Suprapubic skin (tissue), 4 donors: Measurements from ENCODE around the gene BASP1. TPM values are rescaled to one million over a fixed set of nuclear protein-coding genes. Genes with fewer than 3 reads are reported as not detected.
"Not testable (repeated sequence)": the region's sequence is repeated elsewhere in the genome, so short reads cannot be mapped to it uniquely, and the experiment has no call there.

Source experiments
- DNase-seq, 2 donors: peaks; one replicate each; pipeline ENCODE4 v3.0.0-alpha.2; 2019; ENCODE audit warnings: low spot score in 2 of 2
- H3K27ac ChIP-seq: fragments of 200-600 bp; sonication (generic); one replicate; pipeline ENCODE4 v1.5.1; 2019
- H3K27me3 ChIP-seq: fragments of 200-600 bp; sonication (generic); one replicate; pipeline ENCODE4 v1.5.1; 2019
- H3K36me3 ChIP-seq: fragments of 200-600 bp; sonication (generic); one replicate; pipeline ENCODE4 v1.5.1; 2019
- H3K4me1 ChIP-seq: fragments of 200-600 bp; sonication (generic); one replicate; pipeline ENCODE4 v1.5.1; 2019
- H3K4me3 ChIP-seq: fragments of 200-600 bp; sonication (generic); one replicate; pipeline ENCODE4 v1.5.1; 2019; ENCODE audit warnings: mild to moderate bottlenecking
- H3K9me3 ChIP-seq: fragments of 200-600 bp; sonication (generic); one replicate; pipeline ENCODE4 v1.5.1; 2019
- CTCF ChIP-seq, 2 donors: fragments of 200-600 bp in 1 of 2; fragments of 450-650 bp in 1 of 2; sonication (generic) in 1 of 2; IDR thresholded peaks; one replicate each; pipeline ENCODE4 v1.5.1; 2016 to 2019; ENCODE audit warnings: antibody characterized with exemption in 2 of 2, mild to moderate bottlenecking in 1 of 2, moderate library complexity in 1 of 2
- EP300 ChIP-seq: sonication (generic); formaldehyde crosslinking; IDR thresholded peaks from one replicate; pipeline ENCODE4 v1.6.1; 2017; ENCODE audit warnings: antibody characterized with exemption
- POLR2A ChIP-seq, 2 donors: fragments of 450-650 bp; IDR thresholded peaks; one replicate each; pipeline ENCODE4 v1.6.1; 2017; ENCODE audit warnings: antibody characterized with exemption in 2 of 2, mild to moderate bottlenecking in 2 of 2, moderate library complexity in 2 of 2
- POLR2AphosphoS5 ChIP-seq, 3 donors: sonication (generic); formaldehyde crosslinking; IDR thresholded peaks; one replicate each; pipeline ENCODE4 v1.6.1; 2017; ENCODE audit warnings: antibody characterized with exemption in 3 of 3
- WGBS: methylation state at CpG from one replicate; pipeline ENCODE4 v1.1.5; 2018; 5-methylcytosine and 5-hydroxymethylcytosine counted together
- total RNA-seq, 4 donors: library from RNA; depleted of rRNA; stranded (reverse); fragments of >200 nt; gene quantifications; one replicate each; pipeline ENCODE4 v1.1.0, GENCODE V29; 2016

Gene BASP1
- total RNA-seq, 4 donors from 2014 or later: 20.7 to 31.9 (median 26.2) TPM

- 45% methylated on average over 3 of the region's 3 CpGs for WGBS
- no peak overlapping the region for H3K27ac ChIP-seq
- peaks cover 12% of the 10 kb centered on the region for H3K4me1 ChIP-seq
- TF ChIP-seq CTCF (IDR thresholded peaks at IDR 0.05) (peak in 1 of 2 donors; percentile 9), POLR2AphosphoS5 (IDR thresholded peaks at IDR 0.05) (peak in 2 of 3 donors; percentile 31 to 41), POLR2A (IDR thresholded peaks at IDR 0.05) (no peak)
- DNase-seq: no peak
- no peaks in the 10 kb centered on the region for H3K36me3 ChIP-seq
- no peaks in the 10 kb centered on the region for H3K27me3 ChIP-seq
- no peaks in the 10 kb centered on the region for H3K9me3 ChIP-seq
- no peak overlapping the region for H3K4me3 ChIP-seq
Measured at GRCh38 chr5:17249029-17249634, 31.7 kb downstream of the BASP1 start.

- peaks cover 12% of the 10 kb centered on the region for H3K4me1 ChIP-seq
- 85% methylated on average over 6 of the region's 6 CpGs for WGBS
- H3K27ac ChIP-seq, H3K9me3 ChIP-seq, H3K27me3 ChIP-seq, H3K4me3 ChIP-seq, DNase-seq, H3K36me3 ChIP-seq: not testable (repeated sequence)
Measured at GRCh38 chr5:17249841-17250240, 32.4 kb downstream of the BASP1 start.

- DNase-seq: no peak
- Histone ChIP-seq H3K27ac (no peak overlapping the region), H3K27me3 (no peaks in the 10 kb centered on the region), H3K4me3 (no peak overlapping the region), H3K4me1 (peaks cover 12% of the 10 kb centered on the region), H3K36me3 (no peaks in the 10 kb centered on the region), H3K9me3 (no peaks in the 10 kb centered on the region)
- 69% methylated on average over 1 of the region's 1 CpG for WGBS
- TF ChIP-seq POLR2AphosphoS5 (IDR thresholded peaks at IDR 0.05): no peak
- no peak for TF ChIP-seq CTCF (IDR thresholded peaks at IDR 0.05)
- no peak for TF ChIP-seq EP300
- TF ChIP-seq POLR2A (IDR thresholded peaks at IDR 0.05): no peak
Measured at GRCh38 chr5:17252543-17252942, 35.1 kb downstream of the BASP1 start.

- H3K36me3 ChIP-seq: no peaks in the 10 kb centered on the region
- TF ChIP-seq EP300 (no peak), POLR2AphosphoS5 (IDR thresholded peaks at IDR 0.05) (no peak), POLR2A (IDR thresholded peaks at IDR 0.05) (no peak), CTCF (IDR thresholded peaks at IDR 0.05) (no peak)
- H3K4me1 ChIP-seq: peaks cover 10% of the 10 kb centered on the region
- H3K9me3 ChIP-seq: no peaks in the 10 kb centered on the region
- no peak overlapping the region for H3K4me3 ChIP-seq
- DNase-seq: no peak
- H3K27me3 ChIP-seq: no peaks in the 10 kb centered on the region
- H3K27ac ChIP-seq: no peak overlapping the region
- WGBS: 72% methylated on average over 6 of the region's 6 CpGs
Measured at GRCh38 chr5:17255471-17256021, 38.1 kb downstream of the BASP1 start.

GRCh38 chr5:17256171-17256570 lies 38.7 kb downstream of the BASP1 start:
- Histone ChIP-seq H3K9me3 (no peaks in the 10 kb centered on the region), H3K36me3 (no peaks in the 10 kb centered on the region), H3K27me3 (no peaks in the 10 kb centered on the region), H3K27ac (no peak overlapping the region), H3K4me1 (peaks cover 10% of the 10 kb centered on the region), H3K4me3 (no peak overlapping the region)
- WGBS: 88% methylated on average over 3 of the region's 3 CpGs
- no peak for DNase-seq
- no peak for TF ChIP-seq POLR2A (IDR thresholded peaks at IDR 0.05)
- no peak for TF ChIP-seq POLR2AphosphoS5 (IDR thresholded peaks at IDR 0.05)
- no peak for TF ChIP-seq CTCF (IDR thresholded peaks at IDR 0.05)
- no peak for TF ChIP-seq EP300

GRCh38 chr5:17256839-17257238 lies 39.4 kb downstream of the BASP1 start:
- Histone ChIP-seq H3K27me3 (no peaks in the 10 kb centered on the region), H3K27ac (no peak overlapping the region), H3K4me3 (no peak overlapping the region), H3K4me1 (peaks cover 10% of the 10 kb centered on the region), H3K9me3 (no peaks in the 10 kb centered on the region), H3K36me3 (no peaks in the 10 kb centered on the region)
- DNase-seq: no peak
- TF ChIP-seq POLR2A (IDR thresholded peaks at IDR 0.05) (no peak), EP300 (no peak), POLR2AphosphoS5 (IDR thresholded peaks at IDR 0.05) (no peak), CTCF (IDR thresholded peaks at IDR 0.05) (no peak)
